CD4-positive, alpha-beta T cell (primary cell): ENCODE data around the gene JCHAIN. TPM values are rescaled to one million over a fixed set of nuclear protein-coding genes. Genes with fewer than 3 reads are reported as not detected.
"Not testable (repeated sequence)": the region's sequence is repeated elsewhere in the genome, so short reads cannot be mapped to it uniquely, and the experiment has no call there.

Source experiments
- ATAC-seq: fragments of 200-7000 bp; cut with Tn5 transposase; one replicate; pipeline ENCODE4 v1.10.0; 2022; ENCODE audit warnings: mild to moderate bottlenecking; ENCODE audit not compliant: poor library complexity
- CTCF ChIA-PET: fragments of 350-600 bp; sonication (Branson Sonifier 250); formaldehyde crosslinking; loops from one replicate; lab custom pipeline; 2021; ENCODE audit warnings: antibody characterized with exemption, inconsistent platforms; lab: Charles Lee
- POLR2A ChIA-PET: fragments of 350-600 bp; sonication (Branson Sonifier 250); formaldehyde crosslinking; loops from one replicate; lab custom pipeline; 2021; ENCODE audit warnings: antibody characterized with exemption, inconsistent platforms; lab: Charles Lee
- DNase-seq, 14 experiments: peaks; one replicate each; pipeline ENCODE4 v3.0.0-alpha.2; 2013 to 2020; ENCODE audit warnings: mixed read lengths in 2 of 14
- H3K27ac ChIP-seq, 2 donors: one replicate each; pipeline versions ENCODE4 v1.5.1 to v1.7.0; 2013; ENCODE audit warnings: low read length in 2 of 2, low read depth in 1 of 2, mild to moderate bottlenecking in 1 of 2
- H3K27me3 ChIP-seq, 2 experiments: 1 replicate in 1 of 2; 2 replicates in 1 of 2; pipeline versions ENCODE4 v1.6.1 to v1.7.0; 2013; ENCODE audit warnings: low read length in 2 of 2, control low read depth in 1 of 2, mild to moderate bottlenecking in 1 of 2, moderate library complexity in 1 of 2; ENCODE audit not compliant: insufficient read depth in 2 of 2, control insufficient read depth in 1 of 2
- H3K36me3 ChIP-seq: one replicate; pipeline ENCODE4 v1.6.1; 2013; ENCODE audit warnings: low read length, control low read depth; ENCODE audit not compliant: insufficient read depth
- H3K4me1 ChIP-seq: one replicate; pipeline ENCODE4 v1.6.1; 2013; ENCODE audit warnings: low read length, control low read depth; ENCODE audit not compliant: insufficient read depth
- H3K4me3 ChIP-seq: one replicate; pipeline ENCODE4 v1.5.1; 2013; ENCODE audit warnings: mild to moderate bottlenecking, low read length, moderate library complexity
- H3K9me3 ChIP-seq, 2 experiments: 1 replicate in 1 of 2; 2 replicates in 1 of 2; pipeline versions ENCODE4 v1.6.1 to v1.7.0; 2013; ENCODE audit warnings: low read length in 2 of 2, mild to moderate bottlenecking in 2 of 2, control low read depth in 1 of 2, moderate library complexity in 1 of 2; ENCODE audit not compliant: control insufficient read depth in 1 of 2, insufficient read depth in 1 of 2
- H3K27ac Mint-ChIP-seq: one replicate; pipeline ENCODE4 v1.8.0; 2020; ENCODE audit warnings: mixed read lengths
- H3K27me3 Mint-ChIP-seq: one replicate; pipeline ENCODE4 v1.8.0; 2021; ENCODE audit warnings: mixed read lengths
- H3K36me3 Mint-ChIP-seq: one replicate; pipeline ENCODE4 v1.8.0; 2021; ENCODE audit warnings: low read depth, mixed read lengths
- H3K4me1 Mint-ChIP-seq: one replicate; pipeline ENCODE4 v1.8.0; 2021; ENCODE audit warnings: low read depth, mixed read lengths
- H3K4me3 Mint-ChIP-seq: one replicate; pipeline ENCODE4 v1.8.0; 2020; ENCODE audit warnings: mild to moderate bottlenecking, mixed read lengths
- H3K9me3 Mint-ChIP-seq: one replicate; pipeline ENCODE4 v1.8.0; 2020; ENCODE audit warnings: mixed read lengths
- intact Hi-C, 2 experiments: fragments of 100-400 bp; cut with DNase I in 1 of 2; cut with micrococcal nuclease in 1 of 2; formaldehyde crosslinking; loops; one replicate each; pipeline versions ENCODE4 v1.15.1 to v1.9.0; 2023 to 2025; cut with DNase I, micrococcal nuclease
- total RNA-seq, 174 experiments: library from RNA in 2 of 174; stranded (reverse) in 2 of 174; gene quantifications; one replicate each; pipeline ENCODE4 v1.2.3 and lab custom pipeline; 2021 to 2026
- TF ChIP-seq, protein P1 (sequence below): fragments of 200-600 bp; IDR thresholded peaks from one replicate; pipeline ENCODE4 v1.8.0; 2022; ENCODE audit warnings: antibody characterized with exemption, mild to moderate bottlenecking

Gene JCHAIN
- total RNA-seq, 2 experiments from 2014 or later, result 1.0 to 2.7 TPM

DNA sequence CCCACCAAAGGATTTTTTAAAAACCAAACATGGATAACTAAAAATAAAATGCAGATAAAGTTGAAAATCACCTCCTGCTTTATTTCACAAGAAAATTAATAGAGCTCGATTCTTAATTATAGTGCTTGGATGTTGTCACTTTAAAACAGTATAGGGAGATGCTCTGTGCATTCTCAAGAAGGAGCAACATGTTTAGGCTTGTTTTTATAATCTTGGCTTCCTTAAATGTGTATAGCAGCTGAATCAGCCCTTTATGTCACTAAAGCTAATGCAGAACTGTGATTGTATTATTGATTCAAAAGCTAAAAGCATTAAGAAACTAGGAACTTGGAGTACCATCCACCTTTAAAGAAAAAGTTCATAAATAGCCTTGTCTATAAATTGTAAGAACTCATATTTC, 35.0 kb upstream of the JCHAIN start:
- no peaks in the 10 kb centered on the region for H3K27me3 Mint-ChIP-seq
- Histone ChIP-seq H3K9me3 (no peaks in the 10 kb centered on the region), H3K27me3 (no peaks in the 10 kb centered on the region), H3K36me3 (no peaks in the 10 kb centered on the region), H3K27ac (no peak overlapping the region), H3K4me1 (peaks cover 16% of the 10 kb centered on the region), H3K4me3 (no peak overlapping the region)
- DNase-seq (no peak), ATAC-seq (no peak)
- peaks cover 10% of the 10 kb centered on the region for H3K36me3 Mint-ChIP-seq
- H3K27ac Mint-ChIP-seq, result no peak overlapping the region
- ChIA-PET POLR2A (interaction anchor here (0.6 to 6.4 kb wide), 3 partner anchors 11 to 35 kb away, joined by 3 to 166 read pairs (median 4); partner anchors contain the start of gene UTP3), CTCF (interaction anchor here (1.8 kb wide), 1 partner anchor 13 kb away, joined by 4 read pairs; the partner anchor contains the start of gene UTP3)
- no peaks in the 10 kb centered on the region for H3K9me3 Mint-ChIP-seq
- TF ChIP-seq, protein P1, sequence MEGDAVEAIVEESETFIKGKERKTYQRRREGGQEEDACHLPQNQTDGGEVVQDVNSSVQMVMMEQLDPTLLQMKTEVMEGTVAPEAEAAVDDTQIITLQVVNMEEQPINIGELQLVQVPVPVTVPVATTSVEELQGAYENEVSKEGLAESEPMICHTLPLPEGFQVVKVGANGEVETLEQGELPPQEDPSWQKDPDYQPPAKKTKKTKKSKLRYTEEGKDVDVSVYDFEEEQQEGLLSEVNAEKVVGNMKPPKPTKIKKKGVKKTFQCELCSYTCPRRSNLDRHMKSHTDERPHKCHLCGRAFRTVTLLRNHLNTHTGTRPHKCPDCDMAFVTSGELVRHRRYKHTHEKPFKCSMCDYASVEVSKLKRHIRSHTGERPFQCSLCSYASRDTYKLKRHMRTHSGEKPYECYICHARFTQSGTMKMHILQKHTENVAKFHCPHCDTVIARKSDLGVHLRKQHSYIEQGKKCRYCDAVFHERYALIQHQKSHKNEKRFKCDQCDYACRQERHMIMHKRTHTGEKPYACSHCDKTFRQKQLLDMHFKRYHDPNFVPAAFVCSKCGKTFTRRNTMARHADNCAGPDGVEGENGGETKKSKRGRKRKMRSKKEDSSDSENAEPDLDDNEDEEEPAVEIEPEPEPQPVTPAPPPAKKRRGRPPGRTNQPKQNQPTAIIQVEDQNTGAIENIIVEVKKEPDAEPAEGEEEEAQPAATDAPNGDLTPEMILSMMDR, result no peak
- intact Hi-C loops, result no loop called here
- H3K4me1 Mint-ChIP-seq, result peaks cover 20% of the 10 kb centered on the region
- no peak overlapping the region for H3K4me3 Mint-ChIP-seq

DNA sequence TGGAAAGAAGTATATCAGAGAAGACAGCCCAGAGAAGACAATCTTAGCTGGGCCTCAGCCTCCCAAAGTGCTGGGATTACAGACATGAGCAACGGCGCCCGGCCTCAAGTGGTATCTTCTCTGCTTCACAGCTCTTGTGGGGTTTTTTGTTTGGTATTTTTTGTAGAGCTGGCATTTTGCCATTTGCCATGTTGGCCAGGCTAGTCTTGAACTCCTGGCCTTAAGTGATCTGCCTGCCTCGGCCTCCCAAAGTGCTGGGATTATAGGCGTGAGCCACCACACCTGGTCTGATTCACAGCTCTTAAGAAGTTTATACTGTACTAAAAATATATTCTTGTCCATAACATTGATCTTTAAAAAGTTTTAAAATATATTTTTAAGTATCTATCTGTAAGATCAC, 34.4 kb upstream of the JCHAIN start:
- H3K9me3 ChIP-seq, result no peaks in the 10 kb centered on the region
- peaks cover 10% of the 10 kb centered on the region for H3K4me1 ChIP-seq
- no peak overlapping the region for H3K4me3 ChIP-seq
- peaks cover 10% of the 10 kb centered on the region for H3K36me3 Mint-ChIP-seq
- H3K27me3 Mint-ChIP-seq, result no peaks in the 10 kb centered on the region
- no peak overlapping the region for H3K4me3 Mint-ChIP-seq
- H3K36me3 ChIP-seq, result no peaks in the 10 kb centered on the region
- peaks cover 15% of the 10 kb centered on the region for H3K4me1 Mint-ChIP-seq
- DNase-seq (no peak), ATAC-seq (no peak)
- H3K9me3 Mint-ChIP-seq, result no peaks in the 10 kb centered on the region
- no peaks in the 10 kb centered on the region for H3K27me3 ChIP-seq
- H3K27ac Mint-ChIP-seq, result no peak overlapping the region
- ChIA-PET POLR2A (interaction anchor here (1.0 to 6.4 kb wide), 2 partner anchors 10 to 34 kb away, joined by 4 to 166 read pairs; partner anchors contain the start of gene UTP3), CTCF (interaction anchor here (0.7 to 1.8 kb wide), 2 partner anchors 13 to 60 kb away, joined by 4 read pairs; partner anchors contain the start of gene UTP3)
- TF ChIP-seq, protein P1, result no peak
- intact Hi-C loops, result no loop called here
- H3K27ac ChIP-seq, result no peak overlapping the region

DNA sequence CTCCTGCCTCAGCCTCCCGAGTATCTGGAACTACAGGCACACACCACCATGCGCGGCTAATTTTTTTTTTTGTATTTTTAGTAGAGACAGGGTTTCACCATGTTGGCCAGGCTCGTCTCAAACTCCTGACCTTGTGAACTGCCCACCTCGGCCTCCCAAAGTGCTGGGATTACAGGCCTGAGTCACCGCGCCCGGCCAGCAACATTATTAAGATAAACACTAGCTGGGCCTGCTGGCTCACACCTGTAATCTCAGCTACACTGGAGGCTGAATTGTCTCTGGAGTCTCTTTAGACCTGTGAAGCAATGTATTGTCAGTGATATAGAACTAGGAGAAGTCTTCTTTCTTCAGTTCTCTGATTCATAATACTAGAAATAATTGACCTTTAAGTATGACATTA, 32.1 kb upstream of the JCHAIN start:
- H3K9me3 ChIP-seq, H3K27me3 ChIP-seq, H3K4me3 ChIP-seq, H3K4me1 Mint-ChIP-seq, CTCF ChIA-PET, H3K4me3 Mint-ChIP-seq, intact Hi-C loops, H3K27me3 Mint-ChIP-seq, H3K4me1 ChIP-seq, H3K27ac Mint-ChIP-seq, H3K36me3 Mint-ChIP-seq, H3K36me3 ChIP-seq, ATAC-seq, DNase-seq, H3K9me3 Mint-ChIP-seq, H3K27ac ChIP-seq, POLR2A ChIA-PET: not testable (repeated sequence)

DNA sequence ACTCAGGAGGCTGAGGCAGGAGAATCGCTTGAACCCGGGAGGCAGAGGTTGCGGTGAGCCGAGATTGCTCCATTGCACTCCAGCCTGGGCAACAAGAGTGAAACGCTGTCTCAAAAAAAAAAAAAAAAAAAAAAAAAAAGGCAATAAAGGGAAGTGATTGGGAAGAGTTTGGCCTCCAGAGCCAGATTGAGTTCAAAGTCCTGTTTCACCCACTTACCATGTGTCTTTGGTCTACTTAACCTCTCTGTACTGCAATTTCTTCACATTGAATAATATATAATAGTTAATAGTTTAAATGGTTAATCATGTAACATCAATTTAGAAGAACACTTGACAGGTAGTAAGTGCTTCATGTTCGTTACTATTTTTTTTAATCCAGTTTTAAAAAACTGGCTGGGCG, 28.3 kb upstream of the JCHAIN start:
- H3K4me3 ChIP-seq, H3K4me1 ChIP-seq, H3K27me3 Mint-ChIP-seq, H3K27me3 ChIP-seq, H3K36me3 ChIP-seq, H3K4me3 Mint-ChIP-seq, H3K9me3 ChIP-seq, CTCF ChIA-PET, H3K9me3 Mint-ChIP-seq, H3K27ac ChIP-seq, H3K27ac Mint-ChIP-seq, ATAC-seq, DNase-seq: not testable (repeated sequence)
- POLR2A ChIA-PET, result interaction anchor here (1.1 to 8.0 kb wide), 2 partner anchors 9 to 40 kb away, joined by 3 to 166 read pairs; no protein-coding TSS in a partner anchor
- intact Hi-C loops, result loop anchor here in 1 of 2 experiments (5.0 kb wide), 1 partner anchor 38 kb away; no protein-coding TSS in a partner anchor
- Mint-ChIP-seq H3K4me1 (peaks cover 22% of the 10 kb centered on the region), H3K36me3 (peaks cover 15% of the 10 kb centered on the region)
